ENCODE results near the gene GMFB. TPM values are rescaled to one million over a fixed set of nuclear protein-coding genes. Genes with fewer than 3 reads are reported as not detected.

Gene GMFB
- total and polyA plus RNA-seq, 9 of the 15 experiments (the other 6 are each of a cell fraction or from before 2014, with no cell fraction given): 14.0 to 31.7 (median 20.5) TPM

DNA sequence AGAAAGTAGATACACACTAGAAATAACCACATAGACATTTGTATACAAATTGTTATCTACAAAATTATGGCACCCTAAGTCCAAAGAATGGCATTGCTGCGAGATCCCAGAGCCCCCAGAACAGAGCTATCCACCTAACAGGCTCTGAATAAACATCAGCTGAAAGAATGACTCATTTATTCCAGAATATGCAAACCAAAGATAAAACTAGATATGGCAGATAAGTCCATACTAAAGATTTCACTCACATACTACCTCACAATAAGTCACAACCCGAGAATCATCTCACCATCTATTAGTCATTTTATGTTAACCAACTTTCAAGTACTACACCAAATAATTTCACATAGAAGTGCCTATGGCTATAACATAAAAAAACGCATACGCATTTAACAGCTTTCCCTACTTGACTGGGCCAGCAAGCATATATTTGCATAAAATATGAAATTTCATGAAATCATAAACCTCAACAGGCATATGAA, 53.2 kb downstream of the GMFB start (continued):
- TF ChIP-seq ZNF282 (CRISPR knock-in tag; IDR thresholded peaks at IDR 0.05): no peak
- no peak; the same call in 1 of the 2 replicates for TF ChIP-seq STAT5A (IDR thresholded peaks at IDR 0.05; ENCODE audit: borderline replicate concordance, low read length)
- TF ChIP-seq ZBTB7A (IDR thresholded peaks at IDR 0.05; ENCODE audit: borderline replicate concordance, control insufficient read depth, low read depth, low read length): no peak
- no peak for TF ChIP-seq SMARCB1 (IDR thresholded peaks at IDR 0.05; ENCODE audit: insufficient read length, low read depth)
- no peak for TF ChIP-seq U2AF1 (optimal IDR thresholded peaks at IDR 0.05; ENCODE audit: low read depth, low read length)
- TF ChIP-seq, protein P1, sequence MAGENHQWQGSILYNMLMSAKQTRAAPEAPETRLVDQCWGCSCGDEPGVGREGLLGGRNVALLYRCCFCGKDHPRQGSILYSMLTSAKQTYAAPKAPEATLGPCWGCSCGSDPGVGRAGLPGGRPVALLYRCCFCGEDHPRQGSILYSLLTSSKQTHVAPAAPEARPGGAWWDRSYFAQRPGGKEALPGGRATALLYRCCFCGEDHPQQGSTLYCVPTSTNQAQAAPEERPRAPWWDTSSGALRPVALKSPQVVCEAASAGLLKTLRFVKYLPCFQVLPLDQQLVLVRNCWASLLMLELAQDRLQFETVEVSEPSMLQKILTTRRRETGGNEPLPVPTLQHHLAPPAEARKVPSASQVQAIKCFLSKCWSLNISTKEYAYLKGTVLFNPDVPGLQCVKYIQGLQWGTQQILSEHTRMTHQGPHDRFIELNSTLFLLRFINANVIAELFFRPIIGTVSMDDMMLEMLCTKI (IDR thresholded peaks at IDR 0.05; ENCODE audit: partially characterized antibody): no peak
- TF ChIP-seq ZNF766 (CRISPR knock-in tag; conservative IDR thresholded peaks at IDR 0.05): no peak
- no peak for TF ChIP-seq ZNF561 (CRISPR knock-in tag; conservative IDR thresholded peaks at IDR 0.05)
- no peak for TF ChIP-seq ILK (tag; IDR thresholded peaks at IDR 0.05; ENCODE audit: borderline replicate concordance, low read depth)
- no peak for TF ChIP-seq HDAC6 (IDR thresholded peaks at IDR 0.05; ENCODE audit: low read depth, low read length)
- TF ChIP-seq E2F3 (CRISPR knock-in tag; IDR thresholded peaks at IDR 0.05): no peak
- TF ChIP-seq FUS (optimal IDR thresholded peaks at IDR 0.05; ENCODE audit: low read depth, low read length): no peak
- no peak for TF ChIP-seq LCOR (CRISPR knock-in tag; IDR thresholded peaks at IDR 0.05)
- TF ChIP-seq, protein P2, sequence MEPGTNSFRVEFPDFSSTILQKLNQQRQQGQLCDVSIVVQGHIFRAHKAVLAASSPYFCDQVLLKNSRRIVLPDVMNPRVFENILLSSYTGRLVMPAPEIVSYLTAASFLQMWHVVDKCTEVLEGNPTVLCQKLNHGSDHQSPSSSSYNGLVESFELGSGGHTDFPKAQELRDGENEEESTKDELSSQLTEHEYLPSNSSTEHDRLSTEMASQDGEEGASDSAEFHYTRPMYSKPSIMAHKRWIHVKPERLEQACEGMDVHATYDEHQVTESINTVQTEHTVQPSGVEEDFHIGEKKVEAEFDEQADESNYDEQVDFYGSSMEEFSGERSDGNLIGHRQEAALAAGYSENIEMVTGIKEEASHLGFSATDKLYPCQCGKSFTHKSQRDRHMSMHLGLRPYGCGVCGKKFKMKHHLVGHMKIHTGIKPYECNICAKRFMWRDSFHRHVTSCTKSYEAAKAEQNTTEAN (CRISPR knock-in tag; IDR thresholded peaks at IDR 0.05): no peak
- no peak for TF ChIP-seq PHF20 (IDR thresholded peaks at IDR 0.05; ENCODE audit: partially characterized antibody)
- no peak for TF ChIP-seq ELF4 (CRISPR knock-in tag; IDR thresholded peaks at IDR 0.05)
- no peak for TF ChIP-seq HDAC3 (IDR thresholded peaks at IDR 0.05; ENCODE audit: borderline replicate concordance, partially characterized antibody)
- TF ChIP-seq NFATC3 (IDR thresholded peaks at IDR 0.05): peak; percentile 97
- TF ChIP-seq SMAD3 (CRISPR knock-in tag; conservative IDR thresholded peaks at IDR 0.05): no peak
- TF ChIP-seq, protein P3, sequence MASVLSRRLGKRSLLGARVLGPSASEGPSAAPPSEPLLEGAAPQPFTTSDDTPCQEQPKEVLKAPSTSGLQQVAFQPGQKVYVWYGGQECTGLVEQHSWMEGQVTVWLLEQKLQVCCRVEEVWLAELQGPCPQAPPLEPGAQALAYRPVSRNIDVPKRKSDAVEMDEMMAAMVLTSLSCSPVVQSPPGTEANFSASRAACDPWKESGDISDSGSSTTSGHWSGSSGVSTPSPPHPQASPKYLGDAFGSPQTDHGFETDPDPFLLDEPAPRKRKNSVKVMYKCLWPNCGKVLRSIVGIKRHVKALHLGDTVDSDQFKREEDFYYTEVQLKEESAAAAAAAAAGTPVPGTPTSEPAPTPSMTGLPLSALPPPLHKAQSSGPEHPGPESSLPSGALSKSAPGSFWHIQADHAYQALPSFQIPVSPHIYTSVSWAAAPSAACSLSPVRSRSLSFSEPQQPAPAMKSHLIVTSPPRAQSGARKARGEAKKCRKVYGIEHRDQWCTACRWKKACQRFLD (CRISPR knock-in tag; IDR thresholded peaks at IDR 0.05): no peak
- TF ChIP-seq POLR2G (IDR thresholded peaks at IDR 0.05; ENCODE audit: low read depth, low read length): no peak
- no peak for TF ChIP-seq SMARCA5 (IDR thresholded peaks at IDR 0.05)
- TF ChIP-seq, protein P4, sequence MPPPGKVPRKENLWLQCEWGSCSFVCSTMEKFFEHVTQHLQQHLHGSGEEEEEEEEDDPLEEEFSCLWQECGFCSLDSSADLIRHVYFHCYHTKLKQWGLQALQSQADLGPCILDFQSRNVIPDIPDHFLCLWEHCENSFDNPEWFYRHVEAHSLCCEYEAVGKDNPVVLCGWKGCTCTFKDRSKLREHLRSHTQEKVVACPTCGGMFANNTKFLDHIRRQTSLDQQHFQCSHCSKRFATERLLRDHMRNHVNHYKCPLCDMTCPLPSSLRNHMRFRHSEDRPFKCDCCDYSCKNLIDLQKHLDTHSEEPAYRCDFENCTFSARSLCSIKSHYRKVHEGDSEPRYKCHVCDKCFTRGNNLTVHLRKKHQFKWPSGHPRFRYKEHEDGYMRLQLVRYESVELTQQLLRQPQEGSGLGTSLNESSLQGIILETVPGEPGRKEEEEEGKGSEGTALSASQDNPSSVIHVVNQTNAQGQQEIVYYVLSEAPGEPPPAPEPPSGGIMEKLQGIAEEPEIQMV (tag; conservative IDR thresholded peaks at IDR 0.05; ENCODE audit: low read depth): no peak
- TF ChIP-seq SMARCA4 (IDR thresholded peaks at IDR 0.05): peak; percentile 95
- TF ChIP-seq C11orf30 (IDR thresholded peaks at IDR 0.05; ENCODE audit: low read depth): 0 out of 2 replicates have a peak, but pooled peaks have one; percentile 34
- no peak for TF ChIP-seq ELF1 (tag; IDR thresholded peaks at IDR 0.05)
